A673 (cell line): ENCODE measurements around the gene NACA2. TPM values are rescaled to one million over a fixed set of nuclear protein-coding genes. Genes with fewer than 3 reads are reported as not detected.

Experiments
- BruUV-seq: library from RNA; stranded (reverse); fragments of 400-500 nt; replicated peaks from 2 replicates; lab custom pipeline; 2021; lab: Mats Ljungman, UMichigan
- CTCF ChIA-PET: fragments of 300-600 bp; sonication (Branson Sonifier 250); formaldehyde crosslinking; loops from one replicate; lab custom pipeline; 2022; ENCODE audit warnings: antibody characterized with exemption; lab: Charles Lee
- POLR2A ChIA-PET: fragments of 300-600 bp; sonication (Branson Sonifier 250); formaldehyde crosslinking; loops from one replicate; lab custom pipeline; 2022; ENCODE audit warnings: antibody characterized with exemption; ENCODE audit not compliant: low non-redundant PET; lab: Charles Lee
- DNase-seq: peaks from one replicate; pipeline ENCODE4 v3.0.0-alpha.2; 2015; ENCODE audit warnings: low spot score
- H3K27ac ChIP-seq: fragments of 200-600 bp; sonication (generic); 2 replicates; pipeline ENCODE4 v1.5.1; 2016; ENCODE audit warnings: mixed run types, low read depth, mild to moderate bottlenecking, mixed read lengths, antibody characterized with exemption, low read length; ENCODE audit not compliant: poor library complexity, severe bottlenecking
- H3K27me3 ChIP-seq: fragments of 200-600 bp; sonication (generic); replicated peaks from 2 replicates; pipeline ENCODE4 v1.6.1; 2017; ENCODE audit warnings: mixed run types, low read depth, mild to moderate bottlenecking, mixed read lengths, antibody characterized with exemption, low read length; ENCODE audit not compliant: insufficient read depth, poor library complexity
- H3K36me3 ChIP-seq: fragments of 200-600 bp; sonication (generic); 2 replicates; pipeline ENCODE4 v1.6.1; 2016; ENCODE audit warnings: mixed run types, mild to moderate bottlenecking, mixed read lengths, antibody characterized with exemption, low read length; ENCODE audit not compliant: insufficient read depth, poor library complexity, severe bottlenecking
- H3K4me1 ChIP-seq: fragments of 200-600 bp; sonication (generic); 2 replicates; pipeline ENCODE4 v1.6.1; 2017; ENCODE audit warnings: mixed run types, mild to moderate bottlenecking, mixed read lengths, antibody characterized with exemption, low read length; ENCODE audit not compliant: insufficient read depth, poor library complexity, severe bottlenecking
- H3K4me3 ChIP-seq: fragments of 200-600 bp; sonication (generic); 2 replicates; pipeline ENCODE4 v1.5.1; 2016; ENCODE audit warnings: low read depth, mixed run types, mild to moderate bottlenecking, mixed read lengths, low read length; ENCODE audit not compliant: poor library complexity, severe bottlenecking
- H3K9me3 ChIP-seq: fragments of 200-600 bp; sonication (generic); 2 replicates; pipeline ENCODE4 v1.6.1; 2016; ENCODE audit warnings: mixed run types, low read depth, mild to moderate bottlenecking, mixed read lengths, antibody characterized with exemption, low read length; ENCODE audit not compliant: poor library complexity, severe bottlenecking
- EZH2 ChIP-seq: fragments of 200-600 bp; sonication (generic); IDR thresholded peaks from 2 replicates; pipeline ENCODE4 v1.6.1; 2017; ENCODE audit warnings: borderline replicate concordance, low read depth, mild to moderate bottlenecking, mixed read lengths, antibody characterized with exemption, low read length; ENCODE audit not compliant: poor library complexity, severe bottlenecking
- intact Hi-C: fragments of 100-400 bp; cut with micrococcal nuclease; formaldehyde crosslinking; loops from one replicate; pipeline ENCODE4 v1.10.0; 2022; ENCODE audit not compliant: unreplicated experiment
- total RNA-seq: library from RNA; stranded (reverse); gene quantifications from 2 replicates; pipeline ENCODE4 v1.2.3, GENCODE V29; 2021
- TF ChIP-seq, protein P1 (sequence below): fragments of 300-800, 200-600 bp; sonication (generic); conservative IDR thresholded peaks from 2 replicates; pipeline ENCODE4 v1.5.1; 2017; ENCODE audit warnings: low read depth, mild to moderate bottlenecking, antibody characterized with exemption, low read length, moderate library complexity, mixed read lengths

The NACA2 gene
- total RNA-seq, 1 experiment from 2014 or later: not detected

DNA sequence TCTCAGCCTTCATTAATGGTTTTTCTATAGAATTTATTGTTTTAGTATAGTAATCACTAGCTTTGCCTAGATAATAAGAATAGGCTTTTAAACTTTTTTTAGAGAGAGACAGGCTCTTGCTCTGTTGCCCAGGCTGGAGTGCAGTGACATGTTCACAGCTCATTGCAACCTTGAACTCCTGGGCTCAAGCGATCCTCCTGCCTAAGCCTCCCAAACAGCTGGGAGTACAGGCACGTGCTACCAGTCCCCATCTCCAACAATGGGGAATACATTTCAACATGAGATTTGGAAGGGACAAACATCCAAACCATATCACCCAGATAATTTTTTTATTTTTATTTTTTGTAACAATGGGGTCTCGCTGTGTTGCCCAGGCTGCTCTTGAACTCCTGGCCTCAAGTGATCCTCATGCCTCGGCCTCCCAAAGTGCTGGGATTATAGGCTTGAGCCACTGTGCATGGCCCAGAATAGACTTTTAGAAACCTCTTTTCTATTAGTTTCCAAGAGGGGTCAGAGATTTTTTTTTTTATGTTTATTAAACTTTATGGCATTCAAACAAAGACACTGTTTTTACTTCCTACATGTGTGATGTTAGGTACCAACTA lies 7.3 kb downstream of the NACA2 start:
- Histone ChIP-seq H3K9me3 (no peaks in the 10 kb centered on the region), H3K4me1 (no peaks in the 10 kb centered on the region), H3K4me3 (no peak overlapping the region), H3K27ac (no peak overlapping the region), H3K27me3 (no peaks in the 10 kb centered on the region), H3K36me3 (no peaks in the 10 kb centered on the region)
- POLR2A ChIA-PET: no interaction called here
- no TSS peak for BruUV-seq
- intact Hi-C loops: loop anchor here (5.0 kb wide), 1 partner anchor 171 kb away; no protein-coding TSS in a partner anchor
- TF ChIP-seq EZH2: no peak
- DNase-seq: no peak
- CTCF ChIA-PET: interaction anchor here (0.9 kb wide), 1 partner anchor 172 kb away, joined by 3 read pairs; no protein-coding TSS in a partner anchor

DNA sequence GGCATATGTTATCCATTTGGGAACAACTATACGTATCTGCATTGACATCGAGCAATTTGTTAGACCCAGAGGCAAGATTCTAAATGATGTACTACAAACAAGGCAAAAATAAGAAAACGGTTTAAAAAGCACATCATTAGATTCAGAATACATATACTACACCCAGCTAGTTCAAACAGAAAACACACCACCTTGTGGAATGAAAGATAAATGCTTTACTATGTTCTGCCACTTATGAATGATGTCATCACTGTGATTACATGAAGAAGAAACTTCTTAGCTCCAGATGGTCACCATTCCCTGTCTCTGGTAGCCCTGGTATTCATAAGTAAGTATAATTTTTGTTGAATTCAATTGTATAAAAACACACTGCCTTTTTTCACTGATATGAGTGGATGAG lies 7.8 kb downstream of the NACA2 start:
- Histone ChIP-seq H3K4me1 (no peaks in the 10 kb centered on the region), H3K4me3 (no peak overlapping the region), H3K27ac (no peak overlapping the region), H3K9me3 (no peaks in the 10 kb centered on the region), H3K36me3 (no peaks in the 10 kb centered on the region), H3K27me3 (no peaks in the 10 kb centered on the region)
- POLR2A ChIA-PET: no interaction called here
- intact Hi-C loops: loop anchor here (5.0 kb wide), 1 partner anchor 171 kb away; no protein-coding TSS in a partner anchor
- TF ChIP-seq, protein P1, sequence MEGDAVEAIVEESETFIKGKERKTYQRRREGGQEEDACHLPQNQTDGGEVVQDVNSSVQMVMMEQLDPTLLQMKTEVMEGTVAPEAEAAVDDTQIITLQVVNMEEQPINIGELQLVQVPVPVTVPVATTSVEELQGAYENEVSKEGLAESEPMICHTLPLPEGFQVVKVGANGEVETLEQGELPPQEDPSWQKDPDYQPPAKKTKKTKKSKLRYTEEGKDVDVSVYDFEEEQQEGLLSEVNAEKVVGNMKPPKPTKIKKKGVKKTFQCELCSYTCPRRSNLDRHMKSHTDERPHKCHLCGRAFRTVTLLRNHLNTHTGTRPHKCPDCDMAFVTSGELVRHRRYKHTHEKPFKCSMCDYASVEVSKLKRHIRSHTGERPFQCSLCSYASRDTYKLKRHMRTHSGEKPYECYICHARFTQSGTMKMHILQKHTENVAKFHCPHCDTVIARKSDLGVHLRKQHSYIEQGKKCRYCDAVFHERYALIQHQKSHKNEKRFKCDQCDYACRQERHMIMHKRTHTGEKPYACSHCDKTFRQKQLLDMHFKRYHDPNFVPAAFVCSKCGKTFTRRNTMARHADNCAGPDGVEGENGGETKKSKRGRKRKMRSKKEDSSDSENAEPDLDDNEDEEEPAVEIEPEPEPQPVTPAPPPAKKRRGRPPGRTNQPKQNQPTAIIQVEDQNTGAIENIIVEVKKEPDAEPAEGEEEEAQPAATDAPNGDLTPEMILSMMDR: peak; percentile 62
- TF ChIP-seq EZH2: no peak
- no TSS peak for BruUV-seq
- peak; percentile 66 for DNase-seq
- CTCF ChIA-PET: interaction anchor here (0.5 to 0.9 kb wide), 2 partner anchors 171 to 482 kb away, joined by 3 to 5 read pairs; no protein-coding TSS in a partner anchor

DNA sequence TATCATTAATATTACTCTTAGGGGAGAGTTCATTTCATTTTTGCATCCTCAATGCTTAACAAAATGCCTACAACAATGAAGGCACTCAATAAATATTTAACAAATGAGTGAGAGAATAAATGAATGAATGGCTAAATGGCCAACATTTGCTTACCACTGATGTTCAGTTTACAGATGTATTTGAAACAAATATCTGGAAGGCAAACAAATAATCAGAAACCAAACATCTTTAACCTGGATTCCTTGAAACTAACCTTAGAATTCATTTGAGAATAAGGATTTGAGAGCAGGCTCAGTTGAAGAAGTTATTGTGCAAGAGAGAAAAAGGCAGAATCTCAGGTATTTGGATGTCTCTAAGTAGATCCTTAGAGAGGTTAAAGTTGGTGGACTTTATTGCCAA lies 8.4 kb downstream of the NACA2 start:
- TF ChIP-seq EZH2: no peak
- TF ChIP-seq, protein P1: no peak
- H3K27me3 ChIP-seq: no peaks in the 10 kb centered on the region
- POLR2A ChIA-PET: no interaction called here

More for the DNA sequence above, 8.4 kb downstream of the NACA2 start:
- no peak overlapping the region for H3K4me3 ChIP-seq
- H3K9me3 ChIP-seq: no peaks in the 10 kb centered on the region
- H3K4me1 ChIP-seq: no peaks in the 10 kb centered on the region
- CTCF ChIA-PET: interaction anchor here (0.5 kb wide), 1 partner anchor 483 kb away, joined by 5 read pairs; no protein-coding TSS in a partner anchor
- no TSS peak for BruUV-seq
- no peak for DNase-seq
- intact Hi-C loops: loop anchor here (5.0 kb wide), 1 partner anchor 170 kb away; no protein-coding TSS in a partner anchor
- H3K36me3 ChIP-seq: no peaks in the 10 kb centered on the region
- no peak overlapping the region for H3K27ac ChIP-seq
